ENCODE measurements around the gene LRRC8E.

LRRC8E gene

GRCh38 chr19:7868671-7869452 is 19.4 kb upstream of the LRRC8E start:
- H3K27me3 ChIP-seq (replicated peaks; ENCODE audit: control insufficient read depth, insufficient read depth, low read length, poor library complexity, severe bottlenecking), result peaks cover 17% of the 10 kb centered on the region
- no peaks in the 10 kb centered on the region for H3K9me3 ChIP-seq (ENCODE audit: control insufficient read depth, low read length)
- H3K4me1 ChIP-seq (ENCODE audit: control insufficient read depth, insufficient read depth, low read length, poor library complexity, severe bottlenecking), result peaks cover 45% of the 10 kb centered on the region
- H3K27ac ChIP-seq (ENCODE audit: insufficient read depth, low read length, poor library complexity, severe bottlenecking), result peak overlapping the region; percentile 67
- DNase-seq, result peak; percentile 67 to 76 (median 73)
- H3K4me3 ChIP-seq (ENCODE audit: insufficient read depth, low read depth, low read length, poor library complexity, severe bottlenecking), result peak overlapping the region; percentile 48
- no peaks in the 10 kb centered on the region for H3K36me3 ChIP-seq (ENCODE audit: control insufficient read depth, insufficient read depth, low read length)

GRCh38 chr19:7869453-7869909 is 18.8 kb upstream of the LRRC8E start:
- Histone ChIP-seq H3K36me3 (ENCODE audit: control insufficient read depth, insufficient read depth, low read length) (no peaks in the 10 kb centered on the region), H3K4me3 (ENCODE audit: insufficient read depth, low read depth, low read length, poor library complexity, severe bottlenecking) (peak overlapping the region; percentile 48), H3K27ac (ENCODE audit: insufficient read depth, low read length, poor library complexity, severe bottlenecking) (peak overlapping the region; percentile 42), H3K27me3 (replicated peaks; ENCODE audit: control insufficient read depth, insufficient read depth, low read length, poor library complexity, severe bottlenecking) (peaks cover 19% of the 10 kb centered on the region), H3K4me1 (ENCODE audit: control insufficient read depth, insufficient read depth, low read length, poor library complexity, severe bottlenecking) (peaks cover 50% of the 10 kb centered on the region), H3K9me3 (ENCODE audit: control insufficient read depth, low read length) (no peaks in the 10 kb centered on the region)
- DNase-seq, result peak; percentile 73 to 79 (median 75)

GRCh38 chr19:7869910-7870511 is 18.3 kb upstream of the LRRC8E start:
- peak overlapping the region; percentile 42 for H3K27ac ChIP-seq (ENCODE audit: insufficient read depth, low read length, poor library complexity, severe bottlenecking)
- H3K36me3 ChIP-seq (ENCODE audit: control insufficient read depth, insufficient read depth, low read length), result no peaks in the 10 kb centered on the region
- peak; percentile 42 to 51 (median 47) for DNase-seq
- no peaks in the 10 kb centered on the region for H3K9me3 ChIP-seq (ENCODE audit: control insufficient read depth, low read length)
- peak overlapping the region; percentile 48 for H3K4me3 ChIP-seq (ENCODE audit: insufficient read depth, low read depth, low read length, poor library complexity, severe bottlenecking)
- peaks cover 19% of the 10 kb centered on the region for H3K27me3 ChIP-seq (replicated peaks; ENCODE audit: control insufficient read depth, insufficient read depth, low read length, poor library complexity, severe bottlenecking)
- peaks cover 52% of the 10 kb centered on the region for H3K4me1 ChIP-seq (ENCODE audit: control insufficient read depth, insufficient read depth, low read length, poor library complexity, severe bottlenecking)

- no peaks in the 10 kb centered on the region for H3K36me3 ChIP-seq (ENCODE audit: control insufficient read depth, insufficient read depth, low read length)
- peak; percentile 30 to 48 (median 38) for DNase-seq
- peaks cover 19% of the 10 kb centered on the region for H3K27me3 ChIP-seq (replicated peaks; ENCODE audit: control insufficient read depth, insufficient read depth, low read length, poor library complexity, severe bottlenecking)
- no peak overlapping the region for H3K4me3 ChIP-seq (ENCODE audit: insufficient read depth, low read depth, low read length, poor library complexity, severe bottlenecking)
- H3K4me1 ChIP-seq (ENCODE audit: control insufficient read depth, insufficient read depth, low read length, poor library complexity, severe bottlenecking), result peaks cover 46% of the 10 kb centered on the region
- no peaks in the 10 kb centered on the region for H3K9me3 ChIP-seq (ENCODE audit: control insufficient read depth, low read length)
- no peak overlapping the region for H3K27ac ChIP-seq (ENCODE audit: insufficient read depth, low read length, poor library complexity, severe bottlenecking)
Measured at GRCh38 chr19:7870571-7871436, 17.5 kb upstream of the LRRC8E start.

DNA sequence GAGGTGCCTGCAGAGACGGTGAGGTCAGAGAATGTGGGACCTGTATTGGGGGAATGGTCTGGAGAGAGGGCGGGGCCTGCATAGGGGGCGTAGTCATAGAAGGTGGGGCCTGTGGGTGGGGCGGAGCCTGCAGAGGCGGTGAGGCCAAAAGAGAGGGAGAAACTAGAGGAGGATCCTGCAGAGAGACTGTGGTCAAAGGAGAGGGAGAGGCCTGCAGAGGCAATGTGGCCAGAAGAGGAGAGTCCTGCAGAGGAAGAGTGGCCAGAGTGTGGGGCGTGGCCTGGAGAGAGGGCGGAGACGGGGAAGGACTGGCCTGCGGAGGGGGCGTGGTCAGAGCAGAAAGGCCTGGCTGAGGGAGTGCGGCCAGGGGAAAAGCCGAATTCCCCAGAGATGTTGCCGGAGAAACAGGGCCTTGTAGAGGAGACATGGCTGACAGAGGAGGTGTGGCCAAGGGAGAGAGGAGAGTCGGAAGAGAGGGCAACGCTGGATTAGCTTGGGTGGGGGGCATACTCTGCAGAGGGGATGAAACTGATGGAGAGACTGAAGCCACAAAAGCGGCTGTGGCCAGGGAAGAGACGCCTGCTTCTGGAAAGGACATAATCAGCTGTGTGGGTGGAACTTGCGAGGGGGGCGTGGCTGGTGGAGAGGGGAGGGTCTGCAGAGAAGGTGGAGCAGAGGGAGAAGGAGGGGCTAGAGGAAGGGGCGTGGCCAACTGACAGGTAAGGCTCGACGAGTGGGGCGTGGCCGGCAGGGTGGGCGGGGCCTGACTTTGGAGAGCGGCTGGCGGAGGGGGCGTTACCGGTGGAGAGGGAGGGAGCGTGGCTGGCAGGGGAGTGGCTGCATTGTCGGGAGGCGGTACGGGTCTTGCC is 16.6 kb upstream of the LRRC8E start:
- Histone ChIP-seq H3K27me3 (replicated peaks; ENCODE audit: control insufficient read depth, insufficient read depth, low read length, poor library complexity, severe bottlenecking) (peaks cover 19% of the 10 kb centered on the region), H3K4me1 (ENCODE audit: control insufficient read depth, insufficient read depth, low read length, poor library complexity, severe bottlenecking) (peaks cover 46% of the 10 kb centered on the region), H3K27ac (ENCODE audit: insufficient read depth, low read length, poor library complexity, severe bottlenecking) (no peak overlapping the region), H3K4me3 (ENCODE audit: insufficient read depth, low read depth, low read length, poor library complexity, severe bottlenecking) (no peak overlapping the region), H3K9me3 (ENCODE audit: control insufficient read depth, low read length) (no peaks in the 10 kb centered on the region), H3K36me3 (ENCODE audit: control insufficient read depth, insufficient read depth, low read length) (no peaks in the 10 kb centered on the region)
- DNase-seq, result peak; percentile 71 to 86 (median 81)

DNA sequence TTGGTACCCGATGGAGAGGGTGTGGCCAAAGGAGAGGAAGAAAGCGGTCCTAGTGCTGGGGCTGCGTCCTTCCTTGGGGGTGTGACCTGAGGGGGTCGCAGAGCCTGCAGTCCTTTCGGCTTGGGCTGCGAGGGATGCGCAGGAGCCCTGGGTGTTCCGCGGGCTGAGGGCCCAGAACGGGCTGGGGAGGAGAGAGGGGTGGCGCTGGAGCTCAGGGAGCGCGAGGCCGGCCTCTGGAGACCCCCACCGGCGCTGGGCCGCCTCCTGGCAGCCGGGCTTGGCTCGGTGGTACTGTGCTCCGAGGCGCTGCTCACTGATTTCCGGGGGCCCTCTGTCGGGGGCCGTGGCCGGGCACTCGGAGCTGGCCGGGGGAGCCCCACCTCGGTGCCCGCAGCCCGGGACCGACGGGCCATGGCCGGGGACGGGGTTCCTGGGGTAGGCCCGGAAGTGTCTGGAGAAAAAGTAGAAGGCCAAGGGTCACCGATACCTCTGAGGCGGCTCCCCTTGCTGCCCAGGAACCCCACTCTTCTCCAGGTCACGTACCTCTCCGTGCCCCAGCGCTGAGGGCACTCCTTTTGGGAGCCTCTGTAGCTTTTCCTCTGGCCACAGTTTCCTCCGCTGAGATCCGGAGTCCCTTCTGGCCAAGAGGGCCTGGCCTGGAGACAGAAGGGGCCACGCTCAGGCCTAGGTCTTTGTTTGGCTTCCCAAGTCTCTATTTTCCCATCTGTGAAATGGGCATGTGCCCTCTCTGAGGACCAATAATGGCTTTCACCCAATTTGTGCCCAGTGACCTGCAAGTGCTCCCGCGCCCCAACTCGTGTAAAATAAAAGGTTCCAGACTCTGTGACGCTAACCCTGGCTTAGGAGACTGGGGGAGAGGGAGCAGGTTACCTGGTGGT is 15.8 kb upstream of the LRRC8E start:
- H3K36me3 ChIP-seq (ENCODE audit: control insufficient read depth, insufficient read depth, low read length), result no peaks in the 10 kb centered on the region
- no peak for DNase-seq
- peaks cover 46% of the 10 kb centered on the region for H3K4me1 ChIP-seq (ENCODE audit: control insufficient read depth, insufficient read depth, low read length, poor library complexity, severe bottlenecking)
- H3K4me3 ChIP-seq (ENCODE audit: insufficient read depth, low read depth, low read length, poor library complexity, severe bottlenecking), result no peak overlapping the region
- H3K27ac ChIP-seq (ENCODE audit: insufficient read depth, low read length, poor library complexity, severe bottlenecking), result no peak overlapping the region
- no peaks in the 10 kb centered on the region for H3K9me3 ChIP-seq (ENCODE audit: control insufficient read depth, low read length)
- peaks cover 19% of the 10 kb centered on the region for H3K27me3 ChIP-seq (replicated peaks; ENCODE audit: control insufficient read depth, insufficient read depth, low read length, poor library complexity, severe bottlenecking)

- peak overlapping the region; percentile 35 for H3K4me3 ChIP-seq (ENCODE audit: insufficient read depth, low read depth, low read length, poor library complexity, severe bottlenecking)
- H3K27me3 ChIP-seq (replicated peaks; ENCODE audit: control insufficient read depth, insufficient read depth, low read length, poor library complexity, severe bottlenecking), result peaks cover 19% of the 10 kb centered on the region
- no peaks in the 10 kb centered on the region for H3K36me3 ChIP-seq (ENCODE audit: control insufficient read depth, insufficient read depth, low read length)
- H3K9me3 ChIP-seq (ENCODE audit: control insufficient read depth, low read length), result no peaks in the 10 kb centered on the region
- no peak for DNase-seq
- H3K4me1 ChIP-seq (ENCODE audit: control insufficient read depth, insufficient read depth, low read length, poor library complexity, severe bottlenecking), result peaks cover 44% of the 10 kb centered on the region
- H3K27ac ChIP-seq (ENCODE audit: insufficient read depth, low read length, poor library complexity, severe bottlenecking), result no peak overlapping the region
Measured at GRCh38 chr19:7873304-7874075, 14.8 kb upstream of the LRRC8E start.

DNA sequence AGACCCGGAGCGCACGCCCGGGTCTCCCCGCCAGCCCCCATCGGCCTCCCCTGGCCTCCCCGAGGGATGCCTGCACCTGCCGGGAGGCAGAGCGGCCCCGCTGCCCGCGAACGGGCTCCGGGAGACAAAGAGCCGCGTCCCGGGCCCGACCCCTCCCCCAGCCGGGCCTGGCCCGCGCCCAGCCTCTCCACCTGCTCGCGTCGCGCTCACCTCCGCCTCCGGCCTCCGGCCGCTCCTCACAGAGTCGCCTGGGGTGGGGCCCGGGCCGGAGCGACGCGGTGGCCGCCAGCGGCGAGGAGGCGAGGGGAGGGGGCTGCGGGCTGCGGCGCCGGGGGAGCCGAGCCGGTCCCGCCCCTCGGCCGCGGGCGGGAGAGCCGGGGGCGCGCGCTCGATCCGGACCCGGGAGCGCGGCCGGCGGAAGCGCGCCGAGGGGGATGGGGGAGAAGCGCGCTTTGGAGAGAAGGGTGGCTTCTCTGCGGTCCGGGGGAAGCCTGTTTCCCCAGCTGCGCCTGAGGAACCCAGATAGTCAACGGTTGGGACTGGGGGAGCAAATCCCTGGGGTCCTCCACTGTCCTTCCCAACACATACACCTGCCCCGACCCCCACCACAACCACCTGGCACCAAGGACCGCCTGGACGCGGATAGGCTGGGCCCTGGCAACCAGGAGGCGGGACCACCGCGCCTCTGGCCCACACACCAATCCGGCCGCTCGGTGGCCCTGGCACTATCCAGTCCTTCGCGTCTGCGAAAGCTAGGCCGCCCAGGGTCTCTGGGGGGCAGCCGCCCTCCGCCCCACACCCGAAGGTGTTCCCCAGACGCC is 14.0 kb upstream of the LRRC8E start, which contains the start of gene PRR36:
PRR36 (minus strand) TSS at position 315 of the 821 bp plus-strand sequence. CDS start 701 bp downstream, outside the sequence.
- Histone ChIP-seq H3K4me3 (ENCODE audit: insufficient read depth, low read depth, low read length, poor library complexity, severe bottlenecking) (peak within 1 kb of the TSS; percentile 35), H3K27me3 (replicated peaks; ENCODE audit: control insufficient read depth, insufficient read depth, low read length, poor library complexity, severe bottlenecking) (peaks cover 19% of the 10 kb centered on the region), H3K4me1 (ENCODE audit: control insufficient read depth, insufficient read depth, low read length, poor library complexity, severe bottlenecking) (peaks cover 39% of the 10 kb centered on the region), H3K9me3 (ENCODE audit: control insufficient read depth, low read length) (no peaks in the 10 kb centered on the region), H3K27ac (ENCODE audit: insufficient read depth, low read length, poor library complexity, severe bottlenecking) (no peak within 1 kb of the TSS), H3K36me3 (ENCODE audit: control insufficient read depth, insufficient read depth, low read length) (no peaks in the 10 kb centered on the region)
- no peak for DNase-seq
